ENCODE measurements around the gene SKAP1.

GRCh38 chr17:48177816-48178215 lies 252.2 kb downstream of the SKAP1 start:
- TF ChIP-seq POLR2AphosphoS5 (IDR thresholded peaks at IDR 0.05; ENCODE audit: low read depth, low read length) (no peak), TAF1 (IDR thresholded peaks at IDR 0.05; ENCODE audit: borderline replicate concordance, low read depth, low read length) (no peak), POLR2A (IDR thresholded peaks at IDR 0.05; ENCODE audit: low read depth, low read length) (no peak)

All from GM12892 (cell line).